Adrenal gland (tissue), 5 donors: ENCODE measurements around the gene PRXL2C.

Experiments
- POLR2A ChIP-seq, 2 donors: fragments of 450-650 bp; IDR thresholded peaks; one replicate each; pipeline ENCODE4 v1.6.1; 2017; ENCODE audit warnings: antibody characterized with exemption in 2 of 2, mild to moderate bottlenecking in 2 of 2, moderate library complexity in 1 of 2
- TF ChIP-seq, protein P1 (sequence below), 6 experiments: fragments of 450-650 bp in 4 of 6; fragments of 200-600 bp in 2 of 6; sonication (generic) in 1 of 6; IDR thresholded peaks; 1 replicate in 5 of 6; 2 replicates in 1 of 6; pipeline versions ENCODE4 v1.5.1 to v1.8.0; 2016 to 2021; ENCODE audit warnings: antibody characterized with exemption in 6 of 6, mild to moderate bottlenecking in 2 of 6, moderate library complexity in 1 of 6
- donor health status: DM: no; HTN: no; CAD: no.

DNA sequence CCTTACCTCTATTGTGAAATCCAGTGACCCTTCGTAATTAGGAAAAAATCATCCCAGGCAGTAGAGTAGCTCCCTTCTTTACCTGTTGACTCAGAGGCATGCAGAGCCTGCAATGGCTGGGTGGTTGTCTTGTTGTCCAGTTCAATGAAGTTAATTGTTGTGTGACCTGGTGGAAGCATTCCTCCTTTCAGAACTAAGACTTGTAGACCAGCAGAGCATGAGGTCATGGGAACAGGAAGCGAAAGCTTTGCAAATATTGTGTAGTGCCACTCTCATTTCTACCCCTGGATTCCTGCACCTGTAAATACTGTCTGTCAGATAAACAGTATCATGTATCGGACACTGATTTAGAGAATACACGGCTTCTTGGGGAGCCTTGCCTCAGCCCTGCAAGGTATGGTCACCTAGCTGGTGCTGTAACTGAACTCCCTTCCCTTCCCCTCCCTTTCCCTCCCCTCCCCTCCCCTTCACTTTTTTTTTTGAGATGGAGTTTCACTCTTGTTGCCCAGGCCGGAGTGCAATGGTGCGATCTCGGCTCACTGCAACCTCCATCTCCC lies 5.7 kb upstream of the PRXL2C start:
- TF ChIP-seq, protein P1, sequence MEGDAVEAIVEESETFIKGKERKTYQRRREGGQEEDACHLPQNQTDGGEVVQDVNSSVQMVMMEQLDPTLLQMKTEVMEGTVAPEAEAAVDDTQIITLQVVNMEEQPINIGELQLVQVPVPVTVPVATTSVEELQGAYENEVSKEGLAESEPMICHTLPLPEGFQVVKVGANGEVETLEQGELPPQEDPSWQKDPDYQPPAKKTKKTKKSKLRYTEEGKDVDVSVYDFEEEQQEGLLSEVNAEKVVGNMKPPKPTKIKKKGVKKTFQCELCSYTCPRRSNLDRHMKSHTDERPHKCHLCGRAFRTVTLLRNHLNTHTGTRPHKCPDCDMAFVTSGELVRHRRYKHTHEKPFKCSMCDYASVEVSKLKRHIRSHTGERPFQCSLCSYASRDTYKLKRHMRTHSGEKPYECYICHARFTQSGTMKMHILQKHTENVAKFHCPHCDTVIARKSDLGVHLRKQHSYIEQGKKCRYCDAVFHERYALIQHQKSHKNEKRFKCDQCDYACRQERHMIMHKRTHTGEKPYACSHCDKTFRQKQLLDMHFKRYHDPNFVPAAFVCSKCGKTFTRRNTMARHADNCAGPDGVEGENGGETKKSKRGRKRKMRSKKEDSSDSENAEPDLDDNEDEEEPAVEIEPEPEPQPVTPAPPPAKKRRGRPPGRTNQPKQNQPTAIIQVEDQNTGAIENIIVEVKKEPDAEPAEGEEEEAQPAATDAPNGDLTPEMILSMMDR (IDR thresholded peaks at IDR 0.05), result no peak
- no peak for TF ChIP-seq POLR2A (IDR thresholded peaks at IDR 0.05)
